Right kidney (tissue), 9 donors: ENCODE measurements around the gene PPM1K.
"Not testable (repeated sequence)": the region's sequence is repeated elsewhere in the genome, so short reads cannot be mapped to it uniquely, and the experiment has no call there.

Source experiments
- DNase-seq: peaks from one replicate; pipeline ENCODE4 v3.0.0-alpha.2; 2016
- long read RNA-seq, 8 donors: transcript quantifications; one replicate each; lab custom pipeline, GENCODE V29; 2026

Gene PPM1K
- long read RNA-seq, donor 1, full-length matches to known transcripts: 1 of 1 reads
- long read RNA-seq, donor 1, partial matches to known transcripts: 0 of 1 reads
- long read RNA-seq, donor 1, other reads (novel, unspliced or antisense): 0 of 1 reads
- long read RNA-seq, donor 2, full-length matches to known transcripts: 2 of 2 reads
- long read RNA-seq, donor 2, partial matches to known transcripts: 0 of 2 reads
- long read RNA-seq, donor 2, other reads (novel, unspliced or antisense): 0 of 2 reads
- long read RNA-seq, donor 3, full-length matches to known transcripts: 6 of 6 reads
- long read RNA-seq, donor 3, partial matches to known transcripts: 0 of 6 reads
- long read RNA-seq, donor 3, other reads (novel, unspliced or antisense): 0 of 6 reads
- long read RNA-seq, donor 4: 0 reads
- long read RNA-seq, donor 5: 0 reads
- long read RNA-seq, donor 6, full-length matches to known transcripts: 4 of 4 reads
- long read RNA-seq, donor 6, partial matches to known transcripts: 0 of 4 reads
- long read RNA-seq, donor 6, other reads (novel, unspliced or antisense): 0 of 4 reads
- long read RNA-seq, donor 7, full-length matches to known transcripts: 6 of 6 reads
- long read RNA-seq, donor 7, partial matches to known transcripts: 0 of 6 reads
- long read RNA-seq, donor 7, other reads (novel, unspliced or antisense): 0 of 6 reads
- long read RNA-seq, donor 8: 0 reads

DNA sequence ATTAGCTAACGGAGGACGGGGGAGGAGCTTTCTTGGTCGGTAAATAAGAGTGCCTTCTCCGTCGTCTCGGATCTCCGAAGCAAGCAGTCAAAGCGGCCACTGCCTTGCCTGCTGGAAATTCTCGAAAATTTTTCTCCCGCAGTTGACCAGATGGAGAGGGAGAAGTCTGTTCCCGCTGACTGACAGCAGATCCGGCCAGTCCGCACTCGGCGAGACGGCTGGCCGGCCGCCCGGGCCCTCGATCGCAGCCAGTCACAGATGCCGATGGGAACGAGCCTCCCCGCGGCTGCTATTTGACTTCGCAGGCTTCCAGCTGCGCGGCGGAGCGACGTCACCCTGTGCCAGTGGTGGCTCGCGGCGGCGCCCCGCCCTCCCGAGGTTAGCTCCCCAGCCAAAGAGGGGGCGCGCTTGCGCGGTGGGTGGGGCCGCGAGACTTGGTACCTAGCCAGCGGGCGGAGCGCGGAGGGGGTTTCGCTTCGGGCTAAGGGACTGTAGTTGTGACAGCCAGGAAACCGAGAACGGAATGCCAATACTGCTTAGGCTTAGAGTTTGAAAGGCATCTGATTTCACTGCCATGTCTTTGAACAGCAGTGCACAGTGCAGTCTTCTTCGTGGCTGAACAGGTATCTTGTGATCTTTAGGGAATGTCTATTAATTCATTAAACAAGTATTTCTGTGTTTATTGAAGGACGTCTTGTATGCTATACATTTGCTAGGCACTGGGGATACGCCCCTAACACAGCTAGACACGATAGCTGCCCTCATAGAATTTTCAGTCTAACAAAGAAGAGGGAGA lies at the start of gene PPM1K:
Gene PPM1K, minus strand, starts transcription at position 123 of the 796 bp plus-strand sequence. CDS start 5,978 bp downstream, outside the sequence.
- peak; percentile 95 for DNase-seq

DNA sequence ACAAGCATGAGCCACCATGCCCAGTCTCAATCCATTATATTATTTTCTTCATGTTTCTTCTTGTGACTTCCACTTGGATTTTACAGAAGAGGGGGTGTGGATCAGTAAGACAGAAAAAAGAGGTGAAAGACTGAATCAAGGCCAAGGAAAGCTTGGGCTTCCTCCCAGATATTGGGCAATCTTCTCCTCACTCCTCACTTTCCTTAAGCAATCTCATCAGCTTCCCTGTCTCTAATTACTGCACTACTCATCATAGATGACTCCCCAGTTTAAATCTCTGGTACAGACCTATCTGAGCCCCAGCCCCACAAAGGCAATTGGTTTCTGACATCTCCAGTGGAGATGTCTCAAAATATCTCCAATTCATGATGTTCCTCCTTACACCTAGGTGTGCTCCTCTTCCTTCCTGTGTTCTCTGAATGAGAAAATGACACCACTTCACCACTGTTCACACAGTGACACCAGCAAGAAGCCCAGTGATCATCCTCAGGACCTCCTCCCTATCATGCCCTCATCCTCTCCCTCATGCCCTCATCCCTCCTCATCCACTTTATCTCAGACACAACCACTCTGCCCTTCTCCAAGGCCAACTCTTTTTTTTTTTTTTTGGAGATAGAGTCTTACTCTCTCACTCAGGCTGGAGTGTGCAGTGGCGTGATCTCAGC lies 49.5 kb upstream of the PPM1K start:
- DNase-seq: no peak

DNA sequence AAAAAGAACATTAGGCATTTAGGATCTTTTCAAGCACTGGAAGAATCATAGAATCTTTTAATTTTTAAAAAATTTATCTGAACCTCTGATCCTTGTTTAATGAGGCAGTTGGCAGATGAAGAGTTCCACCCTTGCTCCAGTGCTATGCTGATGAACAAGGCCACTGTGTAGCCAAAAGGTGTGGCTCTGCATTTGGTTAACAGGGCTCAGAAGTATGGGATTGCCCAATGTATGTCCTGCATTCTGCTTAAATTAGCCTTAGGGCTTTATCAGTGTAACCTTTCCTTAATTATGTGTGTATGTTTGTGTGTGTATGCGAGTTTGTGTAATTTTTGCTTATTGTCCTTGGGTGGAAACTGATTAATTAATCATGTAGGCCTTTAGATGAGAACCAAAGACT lies 43.3 kb upstream of the PPM1K start:
- DNase-seq: no peak

DNA sequence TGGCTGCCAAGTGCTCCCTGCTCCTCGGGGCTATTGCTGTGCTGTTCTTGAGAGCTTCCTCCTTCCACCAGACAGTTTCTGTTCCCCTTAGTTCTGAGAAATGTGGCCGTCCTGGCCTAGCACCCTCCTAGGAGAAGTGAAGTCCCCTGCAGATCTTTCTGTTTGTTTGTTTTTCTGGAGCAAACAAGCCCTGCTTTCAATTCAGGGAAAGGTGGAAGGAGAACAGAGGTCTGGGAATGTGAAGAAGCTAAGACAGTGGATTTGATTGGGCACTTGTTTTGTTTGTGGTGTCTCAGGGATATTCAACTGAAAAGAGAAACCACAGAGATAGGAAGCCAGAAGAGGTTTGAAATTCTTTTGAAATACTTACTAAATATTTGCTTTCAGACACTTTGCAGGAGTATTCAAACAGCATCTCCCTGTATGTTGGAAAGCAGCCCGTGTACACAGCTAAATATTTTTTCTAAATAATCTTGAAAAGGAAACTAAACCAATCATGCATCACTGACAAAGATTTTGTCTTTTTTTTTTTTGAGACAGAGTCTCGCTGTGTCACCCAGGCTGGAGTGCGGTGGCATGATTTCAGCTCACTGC lies 36.5 kb upstream of the PPM1K start:
- DNase-seq: no peak

DNA sequence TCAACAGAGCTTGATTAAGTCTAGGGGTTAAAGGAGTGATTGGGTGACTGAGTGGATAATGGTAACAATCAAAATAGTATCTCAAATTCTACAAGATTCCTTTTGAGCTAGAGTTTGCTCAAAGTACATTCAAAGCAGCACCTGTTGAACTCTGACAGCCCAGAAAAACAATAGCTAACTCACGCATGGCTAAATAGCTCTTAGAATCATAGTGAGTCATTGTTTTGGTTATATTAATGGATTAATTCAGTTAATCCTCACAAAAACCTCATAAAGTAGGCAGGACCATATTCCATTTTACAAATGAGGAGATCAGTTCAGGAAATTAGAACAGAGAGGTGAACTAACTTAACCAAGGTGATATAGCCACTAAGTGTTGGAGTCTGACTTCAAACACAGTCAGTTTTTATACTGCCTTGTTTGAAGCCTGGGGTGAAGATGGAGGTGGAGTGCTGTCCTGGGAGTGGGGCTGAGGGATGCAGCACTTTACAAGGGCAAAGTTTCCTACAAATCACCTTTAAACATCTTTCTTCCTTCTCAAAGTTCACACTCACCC lies 35.9 kb upstream of the PPM1K start:
- no peak for DNase-seq

DNA sequence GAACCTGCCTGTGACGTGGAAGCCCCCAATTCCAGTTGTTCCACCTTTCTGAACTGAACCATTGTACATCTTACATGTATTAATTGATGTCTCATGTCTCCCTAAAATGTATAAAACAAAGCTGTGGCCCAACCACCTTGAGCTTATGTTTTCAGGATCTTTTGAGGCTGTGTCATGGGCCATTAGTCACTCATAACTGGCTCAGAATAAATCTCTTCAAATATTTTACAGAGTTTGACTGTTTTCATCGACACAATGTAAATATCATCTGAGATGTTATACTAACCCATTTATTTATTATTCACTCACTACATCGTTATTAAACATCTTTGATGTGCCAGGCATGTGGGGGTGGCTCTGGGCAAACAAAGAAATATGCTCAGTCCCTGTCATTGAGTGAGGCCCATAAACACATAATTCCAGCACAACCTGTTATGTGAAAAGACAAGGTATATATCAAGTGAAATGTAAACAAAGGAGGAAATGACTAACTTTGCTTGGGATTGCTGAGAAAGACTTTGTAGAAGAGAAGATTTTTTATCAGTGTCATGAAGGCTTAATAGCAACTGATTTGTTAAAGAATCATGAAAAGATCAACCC lies 34.5 kb upstream of the PPM1K start:
- no peak for DNase-seq

DNA sequence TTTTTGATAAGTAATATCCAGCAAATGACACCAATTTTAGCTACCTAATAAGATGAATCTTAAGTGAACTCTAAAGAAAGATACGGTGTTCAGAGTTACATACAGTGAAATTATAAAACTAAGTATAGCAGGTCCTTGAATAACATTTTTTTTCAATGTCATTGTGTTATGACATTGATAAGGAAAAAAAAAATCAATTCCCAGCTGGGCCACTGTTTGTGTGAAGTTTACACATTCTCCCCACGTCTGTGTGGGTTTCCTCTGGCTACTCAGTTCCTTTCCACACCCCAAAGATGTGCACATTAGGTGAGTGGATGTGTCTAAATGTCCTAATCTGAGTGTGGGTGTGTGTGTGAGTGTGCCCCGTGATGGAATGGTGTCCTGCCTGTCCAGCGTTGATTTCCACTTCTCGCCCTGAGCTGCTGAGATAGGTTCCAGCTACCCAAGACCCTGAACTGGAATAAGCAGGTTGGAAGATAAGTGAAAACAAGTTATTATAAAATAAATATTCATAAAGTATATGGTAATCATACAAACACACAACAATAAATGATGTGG lies 31.2 kb upstream of the PPM1K start:
- no peak for DNase-seq

DNA sequence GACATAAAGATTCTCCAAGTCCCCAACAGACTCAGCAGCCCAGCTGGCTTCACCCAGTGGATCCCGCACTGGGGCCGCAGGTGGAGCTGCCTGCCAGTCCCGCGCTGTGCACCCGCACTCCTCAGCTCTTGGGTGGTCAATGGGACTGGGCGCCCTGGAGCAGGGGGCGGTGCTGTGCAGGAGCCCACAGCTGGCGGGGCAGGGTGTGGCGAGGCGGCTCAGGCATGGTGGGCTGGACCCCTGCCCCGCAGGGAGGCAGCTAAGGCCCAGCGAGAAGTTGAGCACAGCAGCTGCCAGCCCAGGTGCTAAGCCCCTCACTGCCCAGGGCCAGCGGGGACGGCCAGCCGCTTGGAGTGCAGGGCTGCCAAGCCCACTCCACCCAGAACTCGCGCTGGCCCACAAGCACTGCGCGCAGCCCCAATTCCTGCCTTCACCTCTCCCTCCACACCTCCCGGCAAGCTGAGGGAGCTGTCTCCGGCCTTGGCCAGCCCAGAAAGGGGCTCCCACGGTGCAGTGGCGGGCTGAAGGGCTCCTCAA lies 28.8 kb upstream of the PPM1K start:
- DNase-seq: not testable (repeated sequence)

DNA sequence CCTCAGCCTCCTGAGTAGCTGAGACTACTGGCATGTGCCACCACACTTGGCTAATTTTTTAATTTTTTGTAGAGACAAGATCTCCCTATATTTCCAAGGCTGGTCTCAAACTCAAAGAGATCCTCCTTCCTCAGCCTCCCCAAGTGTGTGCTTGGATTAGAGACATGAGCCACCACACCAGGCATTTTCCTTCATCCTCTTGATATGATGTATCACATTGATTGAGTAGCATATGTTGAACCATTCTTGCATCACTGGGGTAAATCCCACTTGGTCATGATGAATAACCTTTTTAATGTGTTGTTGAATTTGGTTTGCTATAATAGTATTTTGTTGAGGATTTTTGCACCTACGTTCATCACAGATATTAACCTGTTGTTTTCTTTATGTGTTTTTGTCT lies 24.2 kb upstream of the PPM1K start:
- DNase-seq: no peak

DNA sequence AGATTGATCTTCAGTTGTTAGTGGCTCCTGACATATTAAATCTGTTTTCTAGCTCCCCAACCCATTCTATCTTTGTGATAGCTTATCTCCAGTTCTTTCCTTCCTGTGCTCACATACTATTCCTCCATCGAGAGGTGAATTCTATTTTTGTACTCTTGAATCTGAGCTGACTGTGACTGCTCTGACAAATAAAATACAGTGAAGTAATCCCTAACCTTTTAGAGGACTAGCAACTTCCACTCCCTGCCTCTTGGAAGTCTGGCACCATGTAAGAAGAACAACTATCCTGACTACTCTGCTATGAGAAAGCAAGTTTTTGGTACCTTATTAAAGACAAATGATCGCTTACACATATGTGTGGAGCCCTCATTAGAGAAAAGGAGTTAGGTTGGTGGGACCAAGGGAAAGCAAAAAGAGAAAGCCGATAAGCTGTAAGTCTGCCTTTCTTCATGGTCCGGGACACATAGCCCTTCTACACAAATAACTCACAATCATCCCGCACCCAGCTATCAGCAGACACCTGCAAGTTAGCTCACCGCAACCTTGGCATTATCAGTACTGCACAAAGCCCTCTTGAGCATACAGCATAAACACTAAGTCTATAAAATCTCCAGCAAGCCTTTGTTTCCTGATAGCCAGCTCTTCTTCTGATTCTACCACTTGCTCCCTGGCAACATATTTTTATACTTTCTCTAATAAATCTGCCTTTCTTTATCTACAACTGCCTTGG lies 13.5 kb upstream of the PPM1K start:
- DNase-seq: no peak

DNA sequence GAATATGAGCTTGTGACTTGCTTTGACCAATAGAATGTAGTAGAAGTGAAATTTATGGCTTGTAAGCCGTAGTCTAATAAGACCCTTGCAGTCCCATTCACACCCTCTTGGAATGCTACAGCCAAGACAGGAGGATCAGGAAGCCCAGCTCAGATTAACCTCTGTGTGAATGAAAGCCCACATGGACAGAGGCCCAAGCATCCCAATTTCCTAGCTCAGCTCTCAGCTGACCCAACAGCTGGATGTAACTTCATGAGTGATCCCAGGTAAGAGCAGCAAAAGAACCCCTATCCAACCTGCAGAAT lies 12.8 kb upstream of the PPM1K start:
- DNase-seq: no peak

DNA sequence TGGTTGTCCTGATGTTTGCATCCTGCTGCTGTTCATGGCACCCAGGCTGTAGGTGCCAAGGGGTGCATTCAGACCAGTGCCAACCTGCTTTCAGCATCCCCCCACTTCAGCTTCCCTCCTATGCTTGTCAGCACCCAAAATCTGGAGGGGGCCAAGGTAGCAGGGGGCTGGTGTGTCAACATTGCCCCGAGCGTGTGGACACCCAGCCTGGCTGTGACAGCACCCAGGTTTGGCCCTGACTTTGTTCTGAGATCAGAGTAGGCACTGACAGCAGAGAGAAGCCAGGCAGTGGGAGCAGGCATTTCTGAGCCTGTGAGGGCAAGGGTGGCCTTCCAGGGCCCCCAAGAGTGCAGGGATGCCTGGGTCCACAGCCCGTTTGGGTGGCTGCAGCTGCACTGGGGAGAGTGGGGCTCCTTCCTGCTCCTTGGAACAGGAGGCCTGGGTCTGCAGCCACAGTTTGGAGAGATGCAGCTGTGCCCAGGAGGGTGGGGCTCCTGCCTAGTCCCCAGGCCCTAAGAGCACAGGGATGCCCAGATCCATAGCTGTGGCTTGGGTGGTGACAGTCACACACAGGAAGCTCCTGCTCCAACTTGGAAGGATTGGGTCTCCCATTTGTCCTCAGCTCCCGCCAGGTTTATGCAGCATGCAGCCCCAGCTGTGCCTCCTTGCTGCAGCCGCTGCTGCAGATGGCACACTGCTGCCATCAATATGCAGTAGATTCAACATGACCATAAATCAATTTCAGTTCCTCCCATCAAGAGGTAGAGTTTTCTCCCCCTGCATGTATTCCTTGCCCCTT lies 12.3 kb upstream of the PPM1K start:
- DNase-seq: no peak

DNA sequence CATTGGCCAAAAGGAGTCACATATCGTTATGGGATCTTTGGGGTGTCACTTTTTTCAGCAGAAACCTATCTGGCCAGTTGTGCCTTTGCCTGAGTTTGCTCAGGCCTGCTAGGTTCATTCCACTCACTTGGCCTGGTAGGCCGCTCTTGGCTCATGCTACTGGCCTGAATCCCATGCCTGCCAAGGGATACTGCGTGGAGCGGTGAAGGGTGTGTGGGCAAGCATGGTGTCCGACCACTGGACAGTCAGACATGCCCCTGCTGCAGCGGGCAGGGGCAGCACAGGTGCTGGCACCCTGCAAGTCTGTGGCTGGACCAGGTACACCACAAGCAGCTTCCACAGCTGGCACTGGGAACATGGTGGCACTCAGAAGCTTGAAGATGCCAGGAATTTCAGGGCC lies 11.3 kb upstream of the PPM1K start:
- DNase-seq: no peak

DNA sequence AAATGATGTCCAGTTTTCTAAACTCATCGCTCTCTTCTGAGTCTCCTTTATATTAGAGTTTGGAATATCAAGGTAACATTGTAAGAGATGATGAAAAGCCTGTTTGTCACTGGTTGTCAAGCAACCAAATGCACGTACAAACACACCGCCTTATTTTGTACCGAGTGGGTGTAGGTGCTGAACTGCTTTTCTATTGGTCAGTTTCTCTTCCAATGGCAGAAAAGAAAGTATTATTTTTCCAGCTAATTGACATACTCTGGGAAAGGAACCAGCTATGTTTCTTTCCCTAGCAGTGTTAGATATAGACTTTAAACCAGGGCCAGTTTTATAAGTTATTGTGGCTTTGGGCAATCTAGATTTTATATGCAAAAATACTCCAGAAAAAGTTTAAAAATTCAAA lies 6.6 kb upstream of the PPM1K start:
- DNase-seq: no peak

DNA sequence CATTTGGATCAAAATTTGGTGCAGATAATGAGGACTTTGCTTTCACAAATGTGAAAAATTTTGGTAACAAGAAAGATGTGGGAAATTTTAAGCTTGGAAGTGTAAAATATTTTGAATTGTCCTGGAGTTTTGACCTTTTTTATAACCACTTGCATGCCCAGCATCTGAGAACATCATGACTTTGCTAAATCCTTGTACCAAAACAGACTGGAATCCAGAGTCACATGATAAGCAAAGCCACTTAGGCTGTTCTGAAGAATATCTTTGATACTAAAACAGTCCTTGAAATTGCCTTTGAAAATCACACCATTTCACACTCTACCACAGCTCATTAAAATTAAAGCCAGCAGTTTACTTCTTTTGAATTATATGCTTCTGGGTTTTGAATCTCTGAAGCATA lies 2.5 kb upstream of the PPM1K start:
- no peak for DNase-seq

DNA sequence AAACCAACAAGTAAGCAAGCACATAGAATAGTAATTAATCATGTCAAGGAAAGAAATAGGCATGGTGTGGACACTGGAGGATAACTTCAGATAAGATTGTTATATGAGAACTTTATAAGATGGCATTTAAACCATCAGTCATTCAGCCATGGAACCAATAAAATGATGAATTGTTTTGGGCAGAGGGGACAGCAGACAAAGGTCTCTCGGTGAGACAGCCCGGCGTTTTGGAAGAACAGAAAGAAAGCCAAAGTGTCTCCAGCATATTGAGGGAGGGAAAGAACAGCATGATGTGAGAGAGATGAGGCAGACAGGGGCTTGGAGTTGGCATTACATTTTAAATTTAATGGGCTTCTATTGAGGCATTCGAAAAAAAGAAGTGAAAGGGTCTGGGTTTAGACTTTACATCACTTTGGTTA lies 883 bp upstream of the PPM1K start:
- DNase-seq: no peak

DNA sequence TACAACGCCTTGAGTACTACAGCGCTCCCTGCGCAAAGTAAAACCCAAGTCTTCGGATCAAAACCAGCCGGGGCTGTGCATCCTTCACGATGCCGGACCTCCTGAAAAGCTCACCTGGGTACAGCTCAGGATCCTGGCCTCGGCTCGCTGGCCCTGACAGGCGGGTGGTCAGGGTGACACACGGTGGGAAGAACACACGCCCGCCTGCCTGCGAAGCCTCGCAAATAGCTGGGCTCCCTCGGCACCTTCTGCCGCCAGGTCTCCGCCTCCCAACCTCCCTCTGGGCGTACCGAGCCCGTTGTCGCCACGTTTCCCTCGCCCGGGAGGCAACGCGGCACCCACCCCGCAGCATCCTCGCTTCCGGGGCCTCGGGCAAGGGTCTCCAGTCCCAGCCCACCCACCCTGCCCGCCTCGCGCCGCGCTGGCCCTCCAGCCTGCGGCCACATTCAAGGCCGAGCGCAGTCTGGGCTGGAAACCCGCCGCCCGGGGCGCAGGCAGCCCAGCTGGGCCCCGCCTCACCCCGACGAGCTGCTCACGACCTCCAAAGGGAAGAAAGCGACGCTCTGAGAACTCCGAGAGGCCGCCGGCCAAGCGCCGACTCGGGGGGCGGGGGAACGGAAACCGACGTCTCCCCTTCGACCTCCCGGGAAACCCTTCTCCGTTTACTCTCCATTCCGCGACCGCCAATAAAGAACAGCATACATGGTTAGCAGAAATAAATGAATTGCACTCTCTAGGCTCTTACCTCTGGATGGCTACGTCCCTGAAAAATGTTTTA lies 511 bp downstream of the PPM1K start:
- peak; percentile 85 for DNase-seq

DNA sequence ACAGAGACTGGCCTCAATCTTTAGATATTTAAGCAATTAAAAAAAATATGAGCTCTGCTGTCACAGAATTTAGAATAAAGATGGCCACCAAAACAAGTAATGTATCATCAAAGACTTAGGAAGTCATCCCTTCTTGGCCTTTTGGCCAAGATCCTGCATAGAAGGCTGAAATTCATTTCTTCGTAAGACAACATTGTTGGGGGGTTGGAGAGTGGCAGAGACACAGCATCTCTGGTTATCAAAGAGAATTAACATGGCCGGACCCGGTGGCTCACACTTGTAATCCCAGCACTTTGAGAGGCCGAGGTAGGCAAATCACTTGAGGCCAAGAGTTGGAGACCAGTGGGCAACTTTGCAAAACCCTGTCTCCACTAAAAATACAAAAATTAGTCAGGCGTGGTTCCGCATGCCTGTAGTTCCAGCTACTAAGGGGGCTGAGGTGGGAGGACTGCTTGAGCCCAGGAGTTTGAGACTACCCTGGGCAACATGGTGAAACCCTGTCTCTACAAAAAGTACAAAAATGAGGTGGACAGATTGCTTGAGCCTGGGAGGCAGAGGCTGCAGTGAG lies 4.0 kb downstream of the PPM1K start:
- DNase-seq: no peak
